ENCODE measurements around the gene SH3GL2.
"Not testable (repeated sequence)": the region's sequence is repeated elsewhere in the genome, so short reads cannot be mapped to it uniquely, and the experiment has no call there.

The SH3GL2 gene

DNA sequence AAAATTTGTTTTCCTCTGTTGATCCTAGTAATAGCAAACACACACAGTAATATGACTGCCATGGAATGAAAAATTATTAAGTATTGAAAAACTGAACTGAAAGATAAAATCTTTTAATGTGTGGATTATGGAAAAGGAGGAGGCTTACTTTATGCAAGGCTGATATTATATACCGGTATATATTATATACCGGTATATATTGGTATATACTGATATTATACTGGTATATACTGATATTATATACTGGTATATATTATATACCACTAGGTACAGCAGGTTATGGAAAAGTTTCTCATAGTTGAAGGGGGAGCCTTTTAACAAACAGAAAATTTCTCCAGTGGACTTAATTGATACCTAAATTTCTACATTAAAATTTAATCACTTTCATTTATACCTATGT is 181.4 kb downstream of the SH3GL2 start:
- no peak for DNase-seq

DNA sequence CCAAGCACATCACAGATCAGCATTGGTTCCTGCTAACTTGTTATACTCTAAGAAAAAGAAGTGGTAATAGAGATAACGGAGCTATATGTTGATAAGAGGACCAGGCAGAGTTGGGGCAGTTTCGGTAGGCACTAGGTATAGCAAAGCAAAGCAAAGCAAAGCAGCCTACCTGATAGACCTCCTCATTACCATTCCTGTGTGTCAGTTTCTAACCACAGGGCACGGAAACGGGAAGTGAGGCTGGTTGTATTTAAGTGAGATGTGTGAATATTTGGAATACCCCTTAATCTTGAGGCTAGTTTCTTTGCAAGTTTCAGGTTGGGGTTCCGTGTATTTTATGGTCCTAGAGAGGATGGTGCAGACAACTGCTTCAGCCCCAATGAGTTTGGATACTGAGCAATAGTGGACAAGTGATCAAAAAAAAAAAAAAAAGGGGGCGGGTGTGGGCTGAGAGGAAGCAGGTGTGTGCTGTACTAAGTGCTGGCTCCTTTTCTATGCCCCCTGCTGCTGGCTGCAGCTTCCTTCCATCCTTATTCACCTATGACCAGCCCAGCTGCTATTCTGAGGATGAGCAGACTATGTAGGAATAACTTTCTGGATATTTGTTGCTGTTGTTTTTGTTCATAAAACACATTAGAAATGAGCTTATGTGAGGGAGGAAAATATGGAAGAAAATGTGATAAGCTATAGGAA is 183.3 kb downstream of the SH3GL2 start:
- DNase-seq: no peak

DNA sequence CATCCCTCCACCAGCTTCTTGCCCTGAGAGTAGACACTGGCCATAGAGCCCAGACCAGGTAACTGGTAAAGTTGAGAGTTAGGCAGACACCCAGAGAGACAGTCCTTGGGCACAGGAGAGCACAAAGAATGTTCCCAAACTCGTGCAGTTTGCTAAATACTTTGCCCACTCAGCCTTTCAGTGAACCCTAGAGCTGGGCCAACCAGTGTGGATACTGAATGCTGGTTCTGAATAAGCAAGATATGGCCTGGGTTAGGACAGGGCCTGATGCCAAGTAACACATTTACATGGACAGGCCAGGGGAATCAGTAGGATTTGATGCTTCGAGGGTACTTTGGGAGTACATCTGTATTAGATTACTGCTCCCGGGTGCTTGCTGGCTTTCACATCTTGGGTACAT is 185.4 kb downstream of the SH3GL2 start:
- DNase-seq: no peak

GRCh38 chr9:17765131-17765530 is 186.3 kb downstream of the SH3GL2 start:
- not testable (repeated sequence) for DNase-seq

- DNase-seq: no peak
Observed at GRCh38 chr9:17772223-17772622, 193.4 kb downstream of the SH3GL2 start.

- no peak for DNase-seq
Observed at GRCh38 chr9:17775656-17776055, 196.8 kb downstream of the SH3GL2 start.

DNA sequence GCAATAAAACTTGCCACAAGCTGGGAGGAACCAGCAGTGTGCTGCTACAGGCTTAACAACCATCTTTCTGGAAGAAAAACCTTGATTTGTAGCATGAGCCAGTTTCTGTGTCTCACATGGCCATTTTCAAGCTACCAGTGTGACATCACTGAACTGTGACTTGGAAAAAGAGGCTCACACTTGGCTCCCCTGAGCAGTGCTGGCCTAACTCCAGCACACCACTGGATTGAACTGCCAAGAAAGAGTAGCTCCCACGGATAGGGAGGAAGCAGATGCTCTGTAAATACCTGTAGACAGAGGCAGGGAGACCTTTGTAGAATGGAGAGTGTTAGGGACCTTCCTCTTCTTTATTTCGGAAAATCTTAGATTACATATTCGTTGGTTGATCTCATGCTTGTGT is 197.9 kb downstream of the SH3GL2 start:
- DNase-seq: no peak

DNA sequence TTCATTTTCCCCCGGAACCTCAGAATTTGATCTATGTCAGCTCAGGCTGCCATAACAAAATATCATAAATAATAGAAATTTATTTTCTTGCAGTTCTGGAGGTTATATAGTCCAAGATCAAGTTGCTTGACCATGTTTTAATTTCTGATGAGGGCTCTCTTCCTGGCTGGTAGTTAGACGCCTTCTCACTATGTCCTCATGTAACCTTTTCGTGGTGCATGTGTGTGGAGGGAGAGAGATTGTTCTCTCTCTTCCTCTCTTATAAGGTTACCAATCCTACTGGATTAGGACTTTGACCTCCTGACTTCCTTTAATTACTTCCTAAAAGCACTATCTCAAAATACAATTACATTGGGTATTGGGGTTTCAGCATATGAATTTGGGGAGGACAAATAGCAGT is 198.6 kb downstream of the SH3GL2 start:
- no peak for DNase-seq

GRCh38 chr9:17782430-17783149 is 203.7 kb downstream of the SH3GL2 start:
- no peak for DNase-seq

- DNase-seq: no peak
Observed at GRCh38 chr9:17783227-17783626, 204.4 kb downstream of the SH3GL2 start.

GRCh38 chr9:17789316-17789715 is 210.4 kb downstream of the SH3GL2 start:
- DNase-seq: no peak

DNA sequence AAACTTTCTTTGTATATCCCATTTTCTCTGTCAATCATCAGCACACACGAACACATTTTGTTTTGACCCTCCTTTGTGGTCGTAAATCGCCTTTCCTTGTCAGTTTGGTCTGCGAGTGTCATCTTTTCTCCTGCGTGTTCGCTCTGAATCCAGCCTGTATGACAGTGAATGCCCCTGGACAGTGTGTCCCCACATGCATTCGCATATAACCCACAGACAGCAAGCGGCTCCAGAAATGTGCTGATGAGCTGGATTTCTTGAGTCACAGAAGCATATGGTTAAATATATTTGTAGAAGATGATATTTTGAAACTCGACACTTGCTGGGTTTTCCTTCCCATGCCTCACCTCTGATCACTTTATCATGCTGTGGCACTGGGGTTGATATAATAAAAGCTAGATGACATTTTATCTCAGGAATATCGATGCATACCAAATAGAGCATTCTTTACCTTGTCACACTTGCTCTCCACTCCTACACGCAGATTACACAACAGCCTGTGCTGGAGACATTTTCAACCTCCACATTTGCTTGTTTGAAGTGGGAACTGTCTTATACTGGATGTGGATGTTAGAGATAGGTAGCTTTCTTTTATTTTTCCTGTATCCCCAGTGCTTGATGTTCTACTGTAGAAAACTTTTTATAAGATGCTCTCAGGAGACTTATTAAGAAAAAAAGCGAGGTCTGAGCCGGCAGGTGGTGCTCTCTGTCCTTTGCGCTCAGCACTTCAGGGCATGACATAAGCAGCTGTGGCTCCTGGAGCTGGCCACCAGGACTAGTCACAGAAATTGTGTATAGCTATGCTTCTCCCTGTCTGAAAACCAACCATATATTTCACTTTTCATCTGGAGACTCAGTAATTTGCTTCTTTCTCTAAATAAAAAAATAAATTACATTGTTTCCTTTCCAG is 215.1 kb downstream of the SH3GL2 start:
- DNase-seq: no peak

GRCh38 chr9:17795744-17796143 is 216.9 kb downstream of the SH3GL2 start:
- no peak for DNase-seq

GRCh38 chr9:17799369-17799768 is 220.5 kb downstream of the SH3GL2 start:
- no peak for DNase-seq

GRCh38 chr9:17800418-17800817 is 221.6 kb downstream of the SH3GL2 start:
- DNase-seq: no peak

DNA sequence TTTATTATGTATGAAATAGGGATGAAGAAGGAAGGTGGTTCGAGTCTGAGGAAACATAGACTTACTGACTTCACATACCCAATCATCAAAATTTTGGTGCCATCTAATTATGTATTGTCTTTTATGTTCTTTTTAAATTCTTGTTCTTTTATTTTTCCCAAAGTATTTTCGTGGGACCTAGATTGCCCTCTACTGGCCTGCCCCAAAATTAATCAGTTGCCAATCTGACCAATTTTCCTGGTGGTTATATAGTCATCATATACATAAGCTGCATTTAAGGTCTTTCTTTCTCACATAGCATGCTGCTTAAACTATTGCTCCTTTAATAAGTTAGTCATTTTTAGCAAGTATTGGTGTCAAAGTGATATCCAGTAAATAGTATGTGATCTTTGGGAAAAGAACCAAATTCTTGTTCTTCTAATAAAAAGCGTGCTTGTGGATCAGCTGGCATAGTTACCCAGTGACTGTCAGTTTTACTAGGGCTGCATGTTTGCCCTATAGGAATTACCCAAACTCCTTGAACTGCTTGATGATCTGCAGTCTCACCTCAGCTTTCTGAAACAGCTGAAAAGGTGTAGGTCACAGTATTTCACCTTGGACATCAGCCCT is 223.5 kb downstream of the SH3GL2 start:
- DNase-seq: no peak

- no peak for DNase-seq
Observed at GRCh38 chr9:17807613-17808282, 228.9 kb downstream of the SH3GL2 start.

DNA sequence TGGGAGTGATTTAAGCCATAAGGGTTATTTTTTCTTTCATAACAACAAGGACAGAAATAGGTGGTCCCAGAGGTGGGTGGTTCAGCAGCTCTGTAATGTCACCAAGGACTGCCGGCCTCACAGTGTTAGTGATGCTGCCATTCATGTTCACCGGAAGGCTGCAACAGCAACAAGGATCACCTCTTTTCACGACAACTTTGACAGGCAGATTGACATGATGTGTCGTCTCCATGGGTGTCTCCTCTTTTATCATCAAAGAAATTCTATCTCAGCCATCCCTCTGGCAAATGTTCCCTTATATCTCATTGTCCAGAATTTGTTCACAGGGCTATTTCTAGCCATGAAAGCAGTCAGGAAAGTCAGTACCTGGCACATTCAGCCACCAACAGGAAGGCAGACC is 231.5 kb downstream of the SH3GL2 start:
- no peak for DNase-seq

DNA sequence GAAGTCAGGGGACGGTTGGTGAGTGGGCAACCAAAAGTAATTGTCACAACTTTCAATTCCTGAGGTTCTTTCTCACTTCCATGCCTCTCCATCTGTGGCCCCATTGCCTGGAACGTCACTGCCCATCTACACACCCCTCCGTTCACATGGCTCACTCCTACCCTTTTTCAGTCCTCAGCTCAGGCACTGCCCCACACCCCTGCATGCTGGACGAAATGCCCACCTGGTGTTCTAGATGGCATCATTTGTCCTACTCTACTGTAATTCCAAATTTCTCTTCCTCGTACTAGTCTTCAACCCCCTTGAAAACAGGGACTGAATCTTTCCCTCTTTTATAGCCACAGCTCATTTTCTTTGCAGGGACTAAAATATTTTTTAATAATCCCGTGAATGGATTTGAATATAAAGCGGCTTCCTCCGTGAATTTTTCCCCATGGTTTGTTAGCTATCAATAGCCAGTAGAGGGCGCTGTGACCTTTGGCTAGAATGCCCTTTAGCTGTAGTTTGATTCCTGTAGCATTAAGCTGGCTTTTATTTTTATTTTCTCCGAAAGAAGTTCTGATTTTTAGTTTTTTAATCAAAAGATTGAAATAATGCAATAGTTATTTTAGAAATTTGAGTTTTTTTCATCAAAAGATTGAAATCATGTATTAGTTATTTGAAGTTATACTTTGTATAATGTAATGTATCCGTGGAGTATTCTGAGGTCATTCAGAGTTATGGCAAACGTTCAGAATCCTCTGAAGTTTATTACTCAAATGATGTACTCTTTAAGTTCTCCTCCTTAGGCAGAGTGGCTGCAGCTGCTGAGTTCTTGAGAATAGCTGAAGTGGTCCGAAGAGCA is 232.1 kb downstream of the SH3GL2 start:
- DNase-seq: peak; percentile 25 to 37

GRCh38 chr9:17813798-17814197 is 234.9 kb downstream of the SH3GL2 start:
- DNase-seq: no peak

- no peak for DNase-seq
Observed at GRCh38 chr9:17816431-17817027, 237.7 kb downstream of the SH3GL2 start.
